Anterior cingulate cortex (tissue), 58 donors: ENCODE measurements around the gene ZNF12.
"Not testable (repeated sequence)": the region's sequence is repeated elsewhere in the genome, so short reads cannot be mapped to it uniquely, and the experiment has no call there.

ENCODE experiments used
- DNase-seq, 58 donors: peaks; one replicate each; lab custom pipeline; 2025; lab: John Stamatoyannopoulos, UW

Gene ZNF12

DNA sequence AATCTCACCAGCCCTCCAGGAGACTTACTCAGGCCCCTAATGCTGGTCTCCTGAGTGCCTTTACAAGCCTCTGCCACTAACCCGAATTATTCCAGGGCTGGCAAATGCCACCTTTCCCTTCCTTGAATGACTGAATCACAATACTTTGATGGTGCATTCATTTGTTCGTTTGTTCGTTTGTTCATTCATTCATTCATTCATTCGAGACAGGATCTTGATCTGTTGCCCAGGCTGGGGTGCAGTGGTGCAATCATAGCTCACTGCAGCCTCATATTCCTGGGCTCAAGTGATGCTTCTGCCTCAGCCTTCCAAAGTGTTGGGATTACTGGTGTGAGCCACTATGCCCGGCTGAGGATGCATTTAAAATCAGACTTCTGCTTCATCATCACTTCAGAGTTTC is 6.0 kb downstream of the ZNF12 start:
- no peak for DNase-seq

DNA sequence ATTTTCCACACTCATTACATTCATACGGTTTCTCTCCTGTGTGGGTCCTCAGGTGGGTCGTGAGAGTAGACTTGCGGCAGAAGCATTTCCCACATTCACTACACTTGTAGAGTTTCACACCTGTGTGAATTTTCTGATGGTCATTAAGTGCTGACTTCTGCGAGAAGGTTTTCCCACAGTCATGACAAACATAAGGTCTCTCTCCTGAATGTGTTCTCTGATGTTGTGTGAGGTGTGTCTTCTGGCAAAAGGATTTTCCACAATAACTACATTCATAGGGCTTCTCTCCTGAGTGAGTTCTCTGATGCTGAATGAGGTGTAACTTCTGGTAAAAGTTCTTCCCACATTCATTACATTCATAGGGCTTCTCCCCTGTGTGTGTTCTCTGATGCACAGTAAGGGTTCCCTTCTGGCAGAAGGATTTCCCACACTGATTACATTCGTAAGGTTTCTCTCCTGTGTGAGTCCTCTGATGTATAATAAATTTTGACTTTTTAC is 15.1 kb downstream of the ZNF12 start:
- no peak for DNase-seq

DNA sequence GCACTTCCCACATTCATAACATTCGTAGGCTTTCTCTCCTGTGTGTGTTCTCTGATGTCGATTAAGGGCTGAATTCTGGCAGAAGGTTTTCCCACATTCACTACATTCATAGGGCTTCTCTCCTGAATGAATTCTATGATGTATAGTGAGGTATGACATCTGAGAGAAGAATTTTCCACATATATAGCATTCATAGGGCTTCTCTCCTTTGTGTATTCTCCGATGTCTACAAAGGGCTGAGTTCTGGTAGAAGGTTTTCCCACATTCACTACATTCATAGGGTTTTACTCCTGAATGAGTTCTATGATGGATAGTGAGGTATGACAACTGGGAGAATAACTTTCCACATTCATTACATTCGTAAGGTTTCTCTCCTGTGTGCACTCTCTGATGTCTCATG is 15.6 kb downstream of the ZNF12 start:
- no peak for DNase-seq

- no peak for DNase-seq
These were observed 26.6 kb downstream of the ZNF12 start for GRCh38 chr7:6680146-6680545.

- DNase-seq: no peak
These were observed 30.8 kb downstream of the ZNF12 start for GRCh38 chr7:6675807-6676405.

DNA sequence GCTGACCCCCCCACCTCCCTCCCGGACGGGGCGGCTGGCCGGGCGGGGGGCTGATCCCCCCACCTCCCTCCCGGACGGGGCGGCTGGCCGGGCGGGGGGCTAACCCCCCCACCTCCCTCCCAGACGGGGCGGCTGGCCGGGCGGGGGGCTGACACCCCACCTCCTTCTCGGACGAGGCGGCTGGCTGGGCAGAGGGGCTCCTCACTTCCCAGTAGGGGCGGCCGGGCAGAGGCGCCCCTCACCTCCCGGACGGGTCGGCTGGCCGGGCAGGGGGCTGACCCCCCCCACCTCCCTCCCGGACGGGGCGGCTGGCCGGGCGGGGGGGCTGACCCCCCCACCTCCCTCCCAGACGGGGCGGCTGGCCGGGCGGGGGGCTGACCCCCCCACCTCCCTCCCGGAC is 35.9 kb downstream of the ZNF12 start:
- not testable (repeated sequence) for DNase-seq

- DNase-seq: no peak
These were observed 48.0 kb downstream of the ZNF12 start for GRCh38 chr7:6658618-6659345.

- DNase-seq: no peak
These were observed 50.3 kb downstream of the ZNF12 start for GRCh38 chr7:6656413-6656812.

DNA sequence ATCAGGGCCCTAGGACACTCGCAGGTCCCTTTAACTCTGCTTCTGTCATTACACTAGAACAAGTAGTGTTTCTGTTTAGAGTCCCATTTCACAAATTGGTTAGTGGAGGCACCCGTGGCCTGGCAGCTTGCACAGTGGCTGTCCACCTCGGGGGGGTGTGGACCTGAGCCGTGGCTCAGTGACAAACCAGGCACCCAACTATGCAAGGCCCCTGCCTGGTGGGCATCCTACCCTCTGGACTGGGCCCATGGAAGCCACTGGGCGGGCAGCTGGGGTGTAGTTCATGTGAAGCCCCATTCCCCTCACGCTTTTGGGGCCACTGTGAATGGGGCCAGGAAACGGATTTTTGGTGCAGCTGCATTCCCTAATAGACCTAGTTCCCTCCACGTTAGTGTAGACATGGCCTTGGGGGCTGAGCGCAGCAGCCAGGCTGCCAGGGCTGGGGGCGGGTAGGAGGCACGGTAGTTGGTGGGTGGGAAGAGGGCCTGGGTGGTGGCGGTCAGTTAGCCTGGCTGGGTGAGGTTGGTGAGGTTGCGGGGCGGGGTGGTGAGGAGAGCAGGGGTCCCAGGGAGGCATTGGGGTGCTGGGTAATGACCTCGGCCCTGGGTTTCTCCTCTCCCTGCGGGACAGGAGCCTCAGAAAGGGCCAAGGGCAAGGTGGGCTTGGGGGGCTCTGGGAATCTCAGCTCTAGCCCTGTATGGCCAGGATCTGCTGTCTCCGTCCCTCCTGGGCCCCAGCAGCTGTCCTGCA is 50.9 kb downstream of the ZNF12 start:
- no peak for DNase-seq

DNA sequence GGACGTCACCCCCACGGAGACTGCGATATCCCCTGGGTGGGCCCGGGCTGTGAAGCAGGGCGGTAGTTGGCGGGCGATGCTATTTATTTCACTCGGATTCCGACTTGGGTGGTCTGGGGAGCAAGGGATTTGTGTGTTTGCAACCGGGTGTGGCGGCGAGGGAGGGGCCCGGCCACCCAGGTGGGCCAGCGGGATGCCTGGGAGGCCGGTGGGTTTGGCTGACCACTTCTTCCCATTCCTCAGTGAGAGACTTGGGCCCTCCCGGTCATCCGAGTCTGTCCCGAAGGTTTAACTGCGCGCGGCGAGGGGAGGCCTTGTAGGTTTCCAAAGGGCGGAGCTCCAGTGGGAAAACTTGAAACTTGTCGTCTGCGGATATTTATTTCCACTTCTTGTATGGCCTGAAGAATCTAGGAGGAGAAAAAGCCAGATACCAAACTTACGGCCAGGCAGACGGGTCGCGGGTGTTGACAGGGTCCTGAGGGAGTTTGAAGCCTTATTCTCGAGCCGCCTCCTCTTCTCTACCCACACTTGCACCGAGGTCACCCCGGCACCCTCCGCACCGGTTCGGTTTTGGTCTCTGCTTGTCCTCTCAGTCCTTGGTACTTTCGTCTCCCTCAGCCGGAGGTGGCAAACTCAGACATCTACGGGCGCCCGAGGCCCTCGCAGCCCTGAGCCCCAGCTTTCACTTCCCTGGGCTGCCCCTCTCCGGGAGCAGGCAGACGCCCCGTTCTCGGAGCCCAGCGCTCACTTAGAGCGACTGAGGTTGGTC is 51.7 kb downstream of the ZNF12 start:
- no peak for DNase-seq

- no peak for DNase-seq
These were observed 52.5 kb downstream of the ZNF12 start for GRCh38 chr7:6654113-6654841.

DNA sequence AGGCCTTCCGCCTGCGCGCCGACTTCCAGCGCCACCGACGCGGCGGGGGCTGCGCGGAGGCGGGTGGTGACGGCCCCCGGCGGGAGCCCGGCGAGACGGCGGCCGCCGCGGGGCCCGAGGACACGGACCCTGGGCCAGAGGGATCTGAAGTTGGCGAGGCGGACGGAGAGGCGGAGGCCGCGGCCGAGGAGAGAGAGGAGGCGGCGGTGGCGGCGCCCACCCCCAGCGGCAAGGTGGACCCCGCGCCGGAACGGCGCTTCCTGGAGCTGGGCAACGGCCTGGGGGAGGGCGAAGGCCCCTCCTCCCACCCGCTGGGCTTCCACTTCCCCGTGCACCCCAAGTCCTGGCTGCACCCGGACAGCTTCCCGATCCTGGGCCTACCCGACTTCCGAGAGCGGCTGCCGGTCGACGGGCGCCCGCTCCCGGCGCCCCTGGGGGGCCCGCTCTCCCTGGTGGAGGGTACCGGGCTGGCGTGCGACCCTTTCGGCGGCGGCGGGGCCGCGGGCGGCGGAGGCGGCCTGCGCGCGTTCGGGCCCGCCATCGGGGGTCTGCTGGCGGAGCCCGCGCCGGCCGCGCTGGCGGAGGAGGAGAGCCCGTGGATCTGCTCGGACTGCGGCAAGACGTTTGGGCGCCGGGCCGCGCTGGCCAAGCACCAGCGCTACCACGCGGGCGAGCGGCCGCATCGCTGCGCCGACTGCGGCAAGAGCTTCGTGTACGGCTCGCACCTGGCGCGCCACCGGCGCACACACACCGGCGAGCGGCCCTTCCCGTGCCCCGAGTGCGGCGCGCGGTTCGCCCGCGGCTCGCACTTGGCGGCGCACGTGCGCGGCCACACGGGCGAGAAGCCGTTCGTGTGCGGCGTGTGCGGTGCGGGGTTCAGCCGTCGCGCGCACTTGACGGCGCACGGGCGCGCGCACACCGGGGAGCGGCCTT is 53.4 kb downstream of the ZNF12 start:
- no peak for DNase-seq

DNA sequence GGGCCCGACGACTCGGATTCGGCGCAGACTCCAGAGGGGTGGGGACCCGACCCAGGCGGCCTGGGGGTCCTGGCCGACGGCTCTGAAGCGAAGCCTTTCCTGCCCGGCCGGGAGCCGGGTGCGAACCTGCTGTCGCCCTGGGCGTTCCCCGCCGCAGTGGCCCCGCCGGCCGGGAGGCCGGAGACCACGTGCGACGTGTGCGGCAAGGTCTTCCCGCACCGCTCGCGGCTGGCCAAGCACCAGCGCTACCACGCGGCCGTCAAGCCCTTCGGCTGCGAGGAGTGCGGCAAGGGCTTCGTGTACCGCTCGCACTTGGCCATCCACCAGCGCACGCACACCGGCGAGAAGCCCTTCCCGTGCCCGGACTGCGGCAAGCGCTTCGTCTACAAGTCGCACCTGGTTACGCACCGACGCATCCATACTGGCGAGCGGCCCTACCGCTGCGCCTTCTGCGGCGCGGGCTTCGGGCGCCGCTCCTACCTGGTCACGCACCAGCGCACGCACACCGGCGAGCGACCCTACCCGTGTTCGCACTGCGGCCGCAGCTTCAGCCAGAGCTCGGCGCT is 54.2 kb downstream of the ZNF12 start:
- DNase-seq: no peak

DNA sequence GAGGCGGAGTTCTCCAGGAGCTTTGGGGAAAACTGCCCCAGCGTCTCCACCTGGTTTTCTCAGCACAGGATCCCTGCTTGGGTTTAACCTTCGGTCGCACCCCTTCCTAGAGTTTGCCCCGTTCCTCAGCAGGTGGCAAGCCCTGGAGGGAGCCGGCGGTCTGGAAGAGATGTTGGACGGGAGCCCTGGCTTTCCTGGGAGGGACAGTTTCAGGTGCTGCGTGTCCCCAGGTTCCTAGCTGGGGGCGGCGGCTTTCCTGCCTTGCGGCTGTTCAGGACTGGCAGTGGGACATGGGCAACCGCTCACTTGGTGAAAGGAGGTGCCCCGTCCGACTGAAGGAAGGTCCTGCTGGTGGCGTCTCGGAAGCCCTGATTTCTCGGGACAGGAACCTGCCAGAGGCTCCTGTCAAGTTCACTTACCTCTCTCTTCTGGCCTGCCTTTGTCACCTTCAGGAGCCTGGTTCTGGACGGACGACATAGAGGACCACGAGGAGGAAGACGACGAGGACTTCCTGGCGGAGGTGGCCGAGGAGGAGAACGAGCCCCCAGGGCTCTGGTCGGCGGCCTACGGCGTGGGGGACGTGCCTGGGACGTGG is 54.8 kb downstream of the ZNF12 start:
- no peak for DNase-seq

DNA sequence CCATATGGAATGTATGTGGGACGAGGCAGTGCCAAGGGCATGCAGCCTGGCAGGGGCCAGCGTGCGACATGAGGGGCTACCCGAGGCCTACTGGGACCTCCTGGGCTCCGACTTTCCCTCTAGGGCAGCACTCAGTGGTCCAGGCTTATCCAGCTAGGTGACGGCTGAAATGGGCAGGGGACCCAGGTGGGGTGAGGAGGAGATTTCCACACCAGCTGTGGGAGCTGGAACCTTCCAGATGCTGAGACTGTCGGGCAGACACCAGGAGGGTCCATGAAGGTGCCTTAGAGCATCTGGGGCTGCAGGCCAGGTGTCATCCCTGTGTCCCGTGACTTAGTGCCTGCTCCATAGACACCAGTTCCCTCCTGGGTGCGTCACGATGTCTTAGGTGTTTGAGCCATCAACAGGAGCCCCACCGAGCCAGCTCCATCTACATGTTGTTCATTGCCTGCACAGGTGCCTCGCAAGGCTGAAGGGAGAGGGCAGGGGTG is 56.2 kb downstream of the ZNF12 start:
- no peak for DNase-seq

DNA sequence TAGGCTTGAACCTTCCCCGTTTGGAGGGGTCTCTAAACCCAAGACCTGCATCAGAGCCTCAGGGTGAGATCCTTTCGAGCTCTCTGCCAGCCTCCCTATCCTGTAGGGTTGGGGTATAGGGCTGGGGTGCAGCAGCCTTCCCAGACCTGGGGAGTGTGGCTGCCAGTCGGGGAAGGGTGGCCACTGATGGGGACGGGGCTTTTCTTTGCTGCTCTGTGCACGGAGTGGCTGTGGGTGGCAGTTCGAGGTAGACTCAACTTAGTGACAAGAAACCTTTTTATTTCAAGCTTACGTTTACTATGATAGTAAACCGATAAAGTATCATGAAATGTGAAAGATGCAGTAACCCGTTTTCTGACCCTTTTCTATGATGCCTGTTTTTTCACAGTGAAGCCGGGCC is 56.7 kb downstream of the ZNF12 start:
- DNase-seq: no peak

GRCh38 chr7:6649241-6649961 is 57.3 kb downstream of the ZNF12 start:
- no peak for DNase-seq

GRCh38 chr7:6648815-6649104 is 58.0 kb downstream of the ZNF12 start:
- DNase-seq: no peak
